ENCODE measurements around the gene DDX10. TPM values are rescaled to one million over a fixed set of nuclear protein-coding genes. Genes with fewer than 3 reads are reported as not detected.

Gene DDX10
- total and polyA plus RNA-seq, 3 experiments from 2014 or later: 17.5 to 51.6 (median 49.8) TPM

DNA sequence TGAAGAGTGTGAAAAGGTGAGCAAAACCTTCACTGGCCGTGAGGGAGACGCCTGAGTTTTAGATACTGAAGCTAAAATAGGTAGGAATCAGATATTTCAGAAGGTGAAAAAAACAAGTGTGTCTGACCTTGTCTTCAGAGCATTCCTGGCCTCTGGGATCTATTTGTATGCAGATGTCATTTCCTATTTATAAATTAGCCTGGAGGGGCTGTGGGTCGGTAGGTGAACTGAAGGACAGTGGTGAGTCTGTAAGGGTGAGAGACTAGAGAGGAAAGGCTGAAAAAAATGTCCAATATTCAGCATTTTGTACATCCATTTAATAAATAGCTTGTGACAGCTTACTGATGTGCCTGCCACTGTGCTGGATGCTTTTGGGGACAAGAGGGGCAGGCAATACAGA, 302.1 kb downstream of the DDX10 start:
- H3K4me1 ChIP-seq (ENCODE audit: insufficient read depth, low read length): no peaks in the 10 kb centered on the region
- H3K4me3 ChIP-seq (ENCODE audit: low read length): no peak overlapping the region
- Mint-ChIP-seq H3K27ac (no peak overlapping the region), H3K36me3 (peaks cover 0 to 4% (median 0%) of the 10 kb centered on the region in 3 donors), H3K9me3 (no peaks in the 10 kb centered on the region), H3K27me3 (peaks cover 0 to 7% of the 10 kb centered on the region in 2 donors), H3K4me3 (no peak overlapping the region), H3K4me1 (no peaks in the 10 kb centered on the region)
- no peaks in the 10 kb centered on the region for H3K9me3 ChIP-seq (ENCODE audit: low read length)
- H3K27me3 ChIP-seq (ENCODE audit: insufficient read depth, low read length, poor library complexity, severe bottlenecking): no peaks in the 10 kb centered on the region
- H3K27ac ChIP-seq (ENCODE audit: low read depth, low read length): no peak overlapping the region
- DNase-seq: no peak
- no peaks in the 10 kb centered on the region for H3K36me3 ChIP-seq (ENCODE audit: insufficient read depth, low read length)
- ChIA-PET POLR2A (no interaction called here), CTCF (no interaction called here)

DNA sequence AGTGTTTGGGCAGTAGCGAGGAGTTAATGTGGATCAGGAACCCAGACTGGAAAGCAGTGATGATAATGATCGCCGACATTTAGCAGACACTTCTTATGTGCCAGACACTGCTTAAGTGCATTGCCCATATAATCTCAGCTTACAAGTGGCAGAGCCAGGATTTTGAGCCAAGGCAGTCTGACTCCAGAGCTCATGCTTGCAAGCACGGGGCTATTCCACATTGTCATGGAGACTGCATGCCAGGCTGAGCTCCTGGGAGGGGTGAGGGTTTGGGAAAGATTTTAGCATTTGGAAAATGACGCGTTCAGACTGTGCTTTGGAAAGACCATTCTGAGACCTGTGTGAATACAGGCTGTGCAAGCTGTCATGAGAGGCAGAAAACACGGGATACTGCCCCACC, 302.7 kb downstream of the DDX10 start:
- Mint-ChIP-seq H3K36me3 (peaks cover 0 to 4% (median 0%) of the 10 kb centered on the region in 3 donors), H3K4me3 (no peak overlapping the region), H3K27me3 (peaks cover 0 to 5% of the 10 kb centered on the region in 2 donors), H3K9me3 (no peaks in the 10 kb centered on the region), H3K27ac (no peak overlapping the region), H3K4me1 (no peaks in the 10 kb centered on the region)
- no peak overlapping the region for H3K4me3 ChIP-seq (ENCODE audit: low read length)
- ChIA-PET CTCF (no interaction called here), POLR2A (no interaction called here)
- H3K27ac ChIP-seq (ENCODE audit: low read depth, low read length): no peak overlapping the region
- H3K9me3 ChIP-seq (ENCODE audit: low read length): no peaks in the 10 kb centered on the region
- DNase-seq: no peak
- no peaks in the 10 kb centered on the region for H3K27me3 ChIP-seq (ENCODE audit: insufficient read depth, low read length, poor library complexity, severe bottlenecking)
- H3K36me3 ChIP-seq (ENCODE audit: insufficient read depth, low read length): no peaks in the 10 kb centered on the region
- H3K4me1 ChIP-seq (ENCODE audit: insufficient read depth, low read length): no peaks in the 10 kb centered on the region

DNA sequence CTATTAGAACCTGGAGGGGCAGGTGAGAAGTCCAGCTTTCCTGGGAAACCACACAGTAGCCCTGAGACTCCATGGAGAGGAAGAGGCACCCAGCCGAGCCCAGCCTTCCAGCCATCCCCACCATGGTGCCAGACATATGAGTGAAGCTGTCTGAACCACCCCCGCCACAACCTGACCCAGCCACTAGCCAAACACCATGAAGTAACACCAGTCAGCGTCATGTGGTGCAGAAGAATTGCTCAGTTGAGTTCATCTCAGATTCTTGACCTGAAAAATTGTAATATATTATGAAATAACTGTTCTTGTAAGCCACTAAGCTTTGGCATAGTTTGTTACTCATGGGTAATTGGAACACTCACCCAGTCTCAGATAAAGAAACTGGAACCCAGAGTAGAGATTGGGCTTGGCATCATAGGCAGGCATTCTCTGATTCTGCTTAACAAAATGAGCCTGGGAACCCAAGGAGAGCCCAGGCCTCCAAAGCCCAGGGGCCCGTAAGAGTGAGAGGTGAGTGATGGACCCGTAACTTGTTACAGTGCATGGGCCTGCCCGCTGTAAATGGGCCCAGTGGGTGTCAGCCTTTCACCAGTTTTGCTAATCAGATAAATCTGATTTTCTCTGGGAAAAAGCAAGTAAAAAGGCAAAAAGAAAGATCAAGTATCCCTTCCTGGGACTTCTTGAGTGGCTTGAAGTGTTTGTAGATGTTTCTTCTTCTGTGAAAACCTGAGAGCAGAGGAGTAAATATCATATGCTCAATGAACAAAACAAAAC, 305.5 kb downstream of the DDX10 start:
- Histone ChIP-seq H3K4me3 (ENCODE audit: low read length) (no peak overlapping the region), H3K36me3 (ENCODE audit: insufficient read depth, low read length) (no peaks in the 10 kb centered on the region), H3K27ac (ENCODE audit: low read depth, low read length) (no peak overlapping the region), H3K27me3 (ENCODE audit: insufficient read depth, low read length, poor library complexity, severe bottlenecking) (no peaks in the 10 kb centered on the region), H3K9me3 (ENCODE audit: low read length) (no peaks in the 10 kb centered on the region), H3K4me1 (ENCODE audit: insufficient read depth, low read length) (no peaks in the 10 kb centered on the region)
- no peaks in the 10 kb centered on the region for H3K27me3 Mint-ChIP-seq
- H3K27ac Mint-ChIP-seq: no peak overlapping the region
- POLR2A ChIA-PET: no interaction called here
- no peaks in the 10 kb centered on the region for H3K4me1 Mint-ChIP-seq
- CTCF ChIA-PET: no interaction called here
- H3K4me3 Mint-ChIP-seq: no peak overlapping the region
- no peaks in the 10 kb centered on the region for H3K36me3 Mint-ChIP-seq
- no peak for DNase-seq
- H3K9me3 Mint-ChIP-seq: peaks cover 0 to 2% (median 0%) of the 10 kb centered on the region in 5 donors

DNA sequence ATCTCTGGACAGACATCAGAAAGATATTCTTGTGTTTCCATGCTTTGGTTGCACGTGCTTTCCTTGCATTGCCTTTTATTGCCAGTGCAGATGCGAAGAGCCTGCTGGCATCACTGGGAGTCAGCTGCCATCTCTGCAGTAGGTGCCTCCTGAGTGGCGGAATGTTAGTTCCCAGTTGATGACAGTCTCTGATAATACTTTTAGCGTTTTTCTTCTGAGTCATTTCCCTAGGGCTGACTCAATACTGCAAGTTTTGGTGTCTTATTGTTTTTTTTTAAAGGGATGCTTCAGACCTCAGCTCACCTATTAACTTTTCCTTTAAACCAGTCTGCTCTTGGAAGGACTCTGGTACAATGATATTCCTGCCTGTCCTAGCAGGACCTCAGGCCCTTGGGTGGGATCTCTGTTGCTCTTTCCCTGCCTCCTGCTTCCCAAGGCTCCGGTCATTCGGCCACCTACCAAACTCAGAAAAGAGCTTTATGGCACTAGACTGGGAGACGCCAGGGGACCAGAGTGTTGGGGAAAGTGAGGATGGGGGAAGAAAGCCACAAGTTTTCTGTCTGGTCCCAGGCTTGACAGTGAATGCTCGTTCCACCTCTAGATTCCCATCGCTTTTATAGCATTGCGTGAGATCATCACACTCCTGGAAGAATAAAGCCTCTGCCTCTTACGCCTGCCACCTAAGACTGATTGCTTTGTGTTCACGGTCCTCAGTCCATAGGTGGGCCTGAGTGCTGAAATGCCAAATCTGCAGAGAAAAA, 308.7 kb downstream of the DDX10 start:
- H3K36me3 Mint-ChIP-seq: no peaks in the 10 kb centered on the region
- no peak overlapping the region for H3K4me3 Mint-ChIP-seq
- no peak for DNase-seq
- H3K27me3 Mint-ChIP-seq: peaks cover 0 to 2% of the 10 kb centered on the region in 2 donors
- peaks cover 0 to 2% (median 0%) of the 10 kb centered on the region in 5 donors for H3K9me3 Mint-ChIP-seq
- Histone ChIP-seq H3K27me3 (ENCODE audit: insufficient read depth, low read length, poor library complexity, severe bottlenecking) (no peaks in the 10 kb centered on the region), H3K36me3 (ENCODE audit: insufficient read depth, low read length) (no peaks in the 10 kb centered on the region), H3K9me3 (ENCODE audit: low read length) (no peaks in the 10 kb centered on the region), H3K27ac (ENCODE audit: low read depth, low read length) (no peak overlapping the region), H3K4me1 (ENCODE audit: insufficient read depth, low read length) (no peaks in the 10 kb centered on the region), H3K4me3 (ENCODE audit: low read length) (no peak overlapping the region)
- ChIA-PET POLR2A (no interaction called here), CTCF (no interaction called here)
- no peaks in the 10 kb centered on the region for H3K4me1 Mint-ChIP-seq
- H3K27ac Mint-ChIP-seq: no peak overlapping the region

DNA sequence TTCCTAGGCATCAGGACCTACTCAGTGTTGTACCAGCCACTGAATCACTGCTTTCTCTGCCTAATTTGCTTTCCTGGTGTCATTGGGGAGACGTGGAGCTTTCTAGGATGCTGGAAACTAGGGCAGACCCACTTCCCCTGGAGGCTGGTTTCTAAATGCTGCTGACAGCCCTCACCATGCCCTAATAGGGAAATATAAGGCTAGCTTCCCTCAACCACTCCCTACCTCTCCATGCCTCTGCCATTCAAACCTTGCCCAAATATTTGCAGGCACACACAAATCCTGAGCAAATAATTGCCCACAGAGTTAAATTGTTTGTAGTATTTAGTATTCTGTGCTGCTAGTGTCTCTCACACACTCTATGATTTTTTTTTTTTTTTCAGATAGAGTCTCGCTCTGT, 310.2 kb downstream of the DDX10 start:
- Mint-ChIP-seq H3K27me3 (peaks cover 0 to 2% of the 10 kb centered on the region in 2 donors), H3K4me3 (peak overlapping the region in 1 of 7 donors; percentile 15), H3K36me3 (no peaks in the 10 kb centered on the region), H3K9me3 (peaks cover 0 to 5% (median 0%) of the 10 kb centered on the region in 5 donors), H3K4me1 (no peaks in the 10 kb centered on the region), H3K27ac (no peak overlapping the region)
- Histone ChIP-seq H3K9me3 (ENCODE audit: low read length) (no peaks in the 10 kb centered on the region), H3K4me3 (ENCODE audit: low read length) (no peak overlapping the region), H3K27ac (ENCODE audit: low read depth, low read length) (no peak overlapping the region), H3K27me3 (ENCODE audit: insufficient read depth, low read length, poor library complexity, severe bottlenecking) (no peaks in the 10 kb centered on the region), H3K4me1 (ENCODE audit: insufficient read depth, low read length) (no peaks in the 10 kb centered on the region), H3K36me3 (ENCODE audit: insufficient read depth, low read length) (no peaks in the 10 kb centered on the region)
- ChIA-PET CTCF (no interaction called here), POLR2A (no interaction called here)
- no peak for DNase-seq

DNA sequence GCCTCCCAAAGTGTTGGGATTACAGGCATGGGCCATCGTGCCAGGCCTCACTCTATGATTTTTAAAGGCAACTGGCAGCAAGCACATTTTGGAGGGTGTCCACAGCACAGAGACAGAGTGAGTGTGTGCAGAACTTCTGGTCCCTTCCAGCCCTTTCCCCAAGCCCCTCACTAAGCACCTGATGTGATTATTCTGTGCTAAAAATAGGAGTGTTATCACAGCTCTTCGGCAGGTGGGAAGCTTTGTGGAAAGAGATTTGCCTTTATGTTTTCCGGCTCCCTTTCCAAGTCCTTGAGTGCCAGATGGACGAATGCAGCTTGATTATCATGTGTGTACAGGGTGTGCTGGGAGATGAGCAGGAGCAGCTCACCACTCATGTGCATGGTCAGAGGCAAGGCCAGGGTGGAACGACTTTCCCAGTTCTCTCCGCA, 310.8 kb downstream of the DDX10 start:
- H3K4me1 ChIP-seq (ENCODE audit: insufficient read depth, low read length): no peaks in the 10 kb centered on the region
- H3K4me1 Mint-ChIP-seq: no peaks in the 10 kb centered on the region
- ChIA-PET POLR2A (no interaction called here), CTCF (no interaction called here)
- H3K4me3 ChIP-seq (ENCODE audit: low read length): no peak overlapping the region
- no peak for DNase-seq
- H3K27ac ChIP-seq (ENCODE audit: low read depth, low read length): no peak overlapping the region
- peaks cover 0 to 5% (median 0%) of the 10 kb centered on the region in 5 donors for H3K9me3 Mint-ChIP-seq
- H3K9me3 ChIP-seq (ENCODE audit: low read length): no peaks in the 10 kb centered on the region
- H3K27me3 Mint-ChIP-seq: peaks cover 0 to 2% of the 10 kb centered on the region in 2 donors
- H3K36me3 Mint-ChIP-seq: no peaks in the 10 kb centered on the region
- H3K27me3 ChIP-seq (ENCODE audit: insufficient read depth, low read length, poor library complexity, severe bottlenecking): no peaks in the 10 kb centered on the region
- H3K27ac Mint-ChIP-seq: no peak overlapping the region
- H3K36me3 ChIP-seq (ENCODE audit: insufficient read depth, low read length): no peaks in the 10 kb centered on the region
- no peak overlapping the region for H3K4me3 Mint-ChIP-seq

DNA sequence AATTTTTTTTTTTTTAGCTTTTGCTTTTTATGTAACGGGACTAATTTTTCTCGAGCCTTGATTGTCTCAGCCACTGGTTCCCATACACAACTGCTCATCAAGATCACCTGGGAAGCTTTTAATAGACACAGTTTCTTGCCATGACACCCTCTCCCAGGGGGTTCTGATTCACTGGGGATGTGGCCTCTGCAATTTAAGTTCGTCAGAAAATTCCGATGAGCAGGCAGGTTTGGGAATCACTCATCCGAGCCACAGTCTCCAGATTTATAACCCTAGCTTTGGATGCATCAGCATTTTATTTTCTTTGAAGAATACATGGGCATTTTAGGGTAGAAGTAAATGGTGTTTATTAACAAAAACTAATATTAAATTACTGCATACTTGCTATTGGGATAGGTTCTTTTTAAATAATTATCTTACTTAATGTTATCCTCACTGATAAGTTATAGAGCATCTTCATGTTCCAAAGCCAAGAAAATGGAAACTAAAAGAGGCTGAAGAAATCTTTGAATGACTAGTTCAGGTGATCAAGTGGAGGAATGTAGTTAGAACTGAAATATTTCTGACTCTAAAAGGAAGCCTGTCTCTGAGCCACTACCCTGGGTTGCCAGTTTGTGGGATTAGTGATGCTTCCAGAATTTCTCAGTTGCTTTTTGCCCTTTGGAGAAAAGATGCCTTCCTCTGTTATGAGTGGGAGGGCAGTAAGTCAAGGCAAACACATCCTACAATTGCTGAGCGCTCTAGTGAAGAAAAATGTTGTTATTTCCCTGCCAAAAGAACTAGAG, 319.0 kb downstream of the DDX10 start:
- no peaks in the 10 kb centered on the region for H3K27me3 ChIP-seq (ENCODE audit: insufficient read depth, low read length, poor library complexity, severe bottlenecking)
- Mint-ChIP-seq H3K27me3 (peaks cover 2 to 5% of the 10 kb centered on the region in 2 donors), H3K9me3 (peaks cover 0 to 3% (median 0%) of the 10 kb centered on the region in 5 donors), H3K27ac (no peak overlapping the region), H3K4me1 (no peaks in the 10 kb centered on the region), H3K36me3 (no peaks in the 10 kb centered on the region), H3K4me3 (no peak overlapping the region)
- no peaks in the 10 kb centered on the region for H3K36me3 ChIP-seq (ENCODE audit: insufficient read depth, low read length)
- ChIA-PET CTCF (no interaction called here), POLR2A (no interaction called here)
- no peaks in the 10 kb centered on the region for H3K4me1 ChIP-seq (ENCODE audit: insufficient read depth, low read length)
- DNase-seq: no peak
- no peaks in the 10 kb centered on the region for H3K9me3 ChIP-seq (ENCODE audit: low read length)
- no peak overlapping the region for H3K4me3 ChIP-seq (ENCODE audit: low read length)
- H3K27ac ChIP-seq (ENCODE audit: low read depth, low read length): no peak overlapping the region

DNA sequence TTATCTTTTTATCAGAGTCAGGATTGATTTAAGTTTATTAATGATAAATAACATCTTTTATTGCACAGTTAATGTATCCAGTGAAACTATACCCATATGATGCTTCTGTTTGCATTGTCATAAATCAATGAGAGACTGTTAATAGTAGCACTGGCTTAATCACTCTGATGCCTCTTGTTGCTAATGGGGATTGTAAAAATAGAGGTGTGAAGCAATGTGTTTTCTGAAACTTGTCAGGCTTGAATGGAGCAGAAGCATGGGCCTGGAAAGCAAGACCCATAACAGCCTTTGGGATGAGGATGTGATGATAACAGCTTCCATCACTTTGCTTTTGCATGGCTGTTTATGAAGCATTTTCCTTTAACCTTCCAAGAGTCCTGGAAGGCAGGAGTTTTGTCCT, 319.7 kb downstream of the DDX10 start:
- Mint-ChIP-seq H3K27ac (no peak overlapping the region), H3K27me3 (peaks cover 2 to 5% of the 10 kb centered on the region in 2 donors), H3K4me3 (no peak overlapping the region), H3K36me3 (no peaks in the 10 kb centered on the region), H3K9me3 (peaks cover 0 to 3% (median 2%) of the 10 kb centered on the region in 5 donors), H3K4me1 (no peaks in the 10 kb centered on the region)
- H3K27me3 ChIP-seq (ENCODE audit: insufficient read depth, low read length, poor library complexity, severe bottlenecking): no peaks in the 10 kb centered on the region
- POLR2A ChIA-PET: no interaction called here
- no peaks in the 10 kb centered on the region for H3K36me3 ChIP-seq (ENCODE audit: insufficient read depth, low read length)
- no peak overlapping the region for H3K27ac ChIP-seq (ENCODE audit: low read depth, low read length)
- CTCF ChIA-PET: no interaction called here
- H3K4me3 ChIP-seq (ENCODE audit: low read length): no peak overlapping the region
- DNase-seq: no peak
- no peaks in the 10 kb centered on the region for H3K9me3 ChIP-seq (ENCODE audit: low read length)
- H3K4me1 ChIP-seq (ENCODE audit: insufficient read depth, low read length): no peaks in the 10 kb centered on the region
